Measurements from ENCODE around the gene ZC3H7B. TPM values are rescaled to one million over a fixed set of nuclear protein-coding genes. Genes with fewer than 3 reads are reported as not detected.

The ZC3H7B gene
- total RNA-seq, 1 experiment from 2014 or later, result 60.6 TPM

DNA sequence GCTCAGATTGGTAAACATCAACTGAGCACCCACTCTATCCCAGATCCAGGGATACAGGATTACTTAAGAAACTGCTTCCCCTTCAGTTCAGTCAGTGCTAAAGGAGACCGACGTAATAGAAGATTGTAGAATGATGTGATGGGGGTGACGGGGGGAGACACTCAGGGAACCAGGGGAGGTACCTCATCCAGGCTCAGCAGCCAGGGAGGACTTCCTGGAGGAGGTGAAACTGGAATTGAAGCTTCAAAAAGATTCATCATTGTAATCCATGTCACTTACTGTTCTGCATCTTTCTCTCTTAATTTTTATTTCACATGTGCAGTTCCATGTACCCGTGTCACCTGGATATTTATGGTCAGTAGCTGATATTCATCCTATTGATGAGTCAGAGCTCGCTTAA is 61.3 kb downstream of the ZC3H7B start:
- peaks cover 23% of the 10 kb centered on the region for H3K4me1 Mint-ChIP-seq (ENCODE audit: low read depth, unreplicated experiment)
- no peak overlapping the region for H3K4me3 Mint-ChIP-seq (ENCODE audit: unreplicated experiment)
- peaks cover 34% of the 10 kb centered on the region for H3K36me3 Mint-ChIP-seq (ENCODE audit: insufficient read depth, unreplicated experiment)
- CTCF ChIA-PET, result no interaction called here
- H3K27me3 Mint-ChIP-seq (ENCODE audit: insufficient read depth, unreplicated experiment), result no peaks in the 10 kb centered on the region
- peak overlapping the region; percentile 23 for H3K27ac Mint-ChIP-seq (ENCODE audit: unreplicated experiment)
- intact Hi-C loops (cut with micrococcal nuclease; ENCODE audit: unreplicated experiment), result loop anchor here (5.0 kb wide), 1 partner anchor 75 kb away; the partner anchor contains the start of gene RANGAP1
- no peak for DNase-seq
- H3K36me3 ChIP-seq (ENCODE audit: control insufficient read depth, insufficient read depth, low read length), result no peaks in the 10 kb centered on the region; the same call in 1 of the 2 replicates
- no peaks in the 10 kb centered on the region for H3K9me3 ChIP-seq
- BruUV-seq (replicated peaks), result no TSS peak
- H3K9me3 Mint-ChIP-seq (ENCODE audit: unreplicated experiment), result no peaks in the 10 kb centered on the region
- H3K4me3 ChIP-seq (ENCODE audit: low read depth, low read length), result no peak overlapping the region
- peaks cover 57% of the 10 kb centered on the region for H3K4me1 ChIP-seq
- POLR2A ChIA-PET, result interaction anchor here (0.9 kb wide), 1 partner anchor 37 kb away, joined by 3 read pairs; no protein-coding TSS in a partner anchor
- H3K27me3 ChIP-seq (replicated peaks; ENCODE audit: control insufficient read depth, insufficient read depth, low read length), result no peaks in the 10 kb centered on the region
- TF ChIP-seq, protein P1, sequence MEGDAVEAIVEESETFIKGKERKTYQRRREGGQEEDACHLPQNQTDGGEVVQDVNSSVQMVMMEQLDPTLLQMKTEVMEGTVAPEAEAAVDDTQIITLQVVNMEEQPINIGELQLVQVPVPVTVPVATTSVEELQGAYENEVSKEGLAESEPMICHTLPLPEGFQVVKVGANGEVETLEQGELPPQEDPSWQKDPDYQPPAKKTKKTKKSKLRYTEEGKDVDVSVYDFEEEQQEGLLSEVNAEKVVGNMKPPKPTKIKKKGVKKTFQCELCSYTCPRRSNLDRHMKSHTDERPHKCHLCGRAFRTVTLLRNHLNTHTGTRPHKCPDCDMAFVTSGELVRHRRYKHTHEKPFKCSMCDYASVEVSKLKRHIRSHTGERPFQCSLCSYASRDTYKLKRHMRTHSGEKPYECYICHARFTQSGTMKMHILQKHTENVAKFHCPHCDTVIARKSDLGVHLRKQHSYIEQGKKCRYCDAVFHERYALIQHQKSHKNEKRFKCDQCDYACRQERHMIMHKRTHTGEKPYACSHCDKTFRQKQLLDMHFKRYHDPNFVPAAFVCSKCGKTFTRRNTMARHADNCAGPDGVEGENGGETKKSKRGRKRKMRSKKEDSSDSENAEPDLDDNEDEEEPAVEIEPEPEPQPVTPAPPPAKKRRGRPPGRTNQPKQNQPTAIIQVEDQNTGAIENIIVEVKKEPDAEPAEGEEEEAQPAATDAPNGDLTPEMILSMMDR (IDR thresholded peaks at IDR 0.05; ENCODE audit: insufficient read depth in 1 of 2, low read depth in 1 of 2, low read length in 1 of 2, severe bottlenecking in 1 of 2, unreplicated experiment in 1 of 2), result no peak

DNA sequence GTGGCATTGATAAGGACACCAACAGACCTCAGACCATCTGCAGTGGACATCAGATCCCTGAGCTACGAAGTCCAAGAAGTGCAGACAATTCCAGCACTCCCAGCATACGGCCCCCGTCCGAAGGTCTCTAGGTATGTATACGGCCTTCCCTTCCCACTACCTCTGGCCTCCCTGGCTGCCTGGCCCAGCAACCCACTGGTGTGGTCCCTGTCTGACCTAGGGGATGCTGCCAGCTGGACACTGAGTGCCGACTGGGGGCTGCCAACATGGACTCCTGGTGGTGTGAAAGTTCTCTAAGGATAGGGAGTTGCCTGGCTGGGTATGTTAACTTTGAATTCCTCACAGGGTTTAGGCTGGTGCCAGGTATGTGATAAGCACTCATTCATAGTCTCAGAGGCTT is 62.9 kb downstream of the ZC3H7B start:
- H3K36me3 Mint-ChIP-seq (ENCODE audit: insufficient read depth, unreplicated experiment), result peaks cover 31% of the 10 kb centered on the region
- Histone ChIP-seq H3K36me3 (ENCODE audit: control insufficient read depth, insufficient read depth, low read length) (no peaks in the 10 kb centered on the region), H3K27me3 (replicated peaks; ENCODE audit: control insufficient read depth, insufficient read depth, low read length) (no peaks in the 10 kb centered on the region), H3K4me3 (ENCODE audit: low read depth, low read length) (no peak overlapping the region), H3K4me1 (peaks cover 45% of the 10 kb centered on the region), H3K9me3 (no peaks in the 10 kb centered on the region)
- H3K27me3 Mint-ChIP-seq (ENCODE audit: insufficient read depth, unreplicated experiment), result no peaks in the 10 kb centered on the region
- ChIA-PET CTCF (no interaction called here), POLR2A (interaction anchor here (1.7 kb wide), 1 partner anchor 17 kb away, joined by 15 read pairs; the partner anchor contains the start of gene TEF)
- no peaks in the 10 kb centered on the region for H3K9me3 Mint-ChIP-seq (ENCODE audit: unreplicated experiment)
- H3K27ac Mint-ChIP-seq (ENCODE audit: unreplicated experiment), result no peak overlapping the region
- H3K4me1 Mint-ChIP-seq (ENCODE audit: low read depth, unreplicated experiment), result peaks cover 12% of the 10 kb centered on the region
- intact Hi-C loops (cut with micrococcal nuclease; ENCODE audit: unreplicated experiment), result loop anchor here (5.0 kb wide), 1 partner anchor 77 kb away; the partner anchor contains the start of gene RANGAP1
- BruUV-seq (replicated peaks), result no TSS peak
- no peak for DNase-seq
- TF ChIP-seq, protein P1 (IDR thresholded peaks at IDR 0.05; ENCODE audit: insufficient read depth in 1 of 2, low read depth in 1 of 2, low read length in 1 of 2, severe bottlenecking in 1 of 2, unreplicated experiment in 1 of 2), result no peak
- no peak overlapping the region for H3K4me3 Mint-ChIP-seq (ENCODE audit: unreplicated experiment)

DNA sequence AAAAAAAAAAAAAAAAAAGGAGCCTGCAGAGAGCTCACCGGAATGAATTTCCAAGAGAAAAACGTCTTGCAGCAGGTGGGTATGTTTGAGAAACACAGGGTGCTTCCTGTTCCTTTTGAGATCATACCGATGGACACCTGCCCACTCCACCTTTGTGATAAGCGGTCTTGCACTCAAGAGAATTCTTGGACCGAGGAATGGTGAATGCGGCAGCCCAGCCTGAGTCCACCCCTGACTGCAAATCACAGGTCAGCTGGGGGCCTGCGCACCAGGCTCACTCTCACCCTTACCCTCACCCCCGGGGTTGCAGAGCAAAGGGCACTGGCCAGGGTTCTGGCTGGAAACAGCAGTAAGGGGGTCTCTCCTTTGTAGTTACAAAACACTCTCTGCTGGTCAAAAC is 63.6 kb downstream of the ZC3H7B start:
- no peaks in the 10 kb centered on the region for H3K9me3 Mint-ChIP-seq (ENCODE audit: unreplicated experiment)
- Histone ChIP-seq H3K4me3 (ENCODE audit: low read depth, low read length) (no peak overlapping the region), H3K4me1 (peaks cover 41% of the 10 kb centered on the region), H3K36me3 (ENCODE audit: control insufficient read depth, insufficient read depth, low read length) (no peaks in the 10 kb centered on the region), H3K27me3 (replicated peaks; ENCODE audit: control insufficient read depth, insufficient read depth, low read length) (no peaks in the 10 kb centered on the region), H3K9me3 (no peaks in the 10 kb centered on the region)
- H3K4me1 Mint-ChIP-seq (ENCODE audit: low read depth, unreplicated experiment), result peaks cover 5% of the 10 kb centered on the region
- POLR2A ChIA-PET, result interaction anchor here (0.6 to 1.7 kb wide), 4 partner anchors 16 to 64 kb away, joined by 4 to 15 read pairs (median 9); partner anchors contain the start of genes TEF and ZC3H7B
- DNase-seq, result no peak
- H3K36me3 Mint-ChIP-seq (ENCODE audit: insufficient read depth, unreplicated experiment), result peaks cover 25% of the 10 kb centered on the region
- no peak overlapping the region for H3K27ac Mint-ChIP-seq (ENCODE audit: unreplicated experiment)
- H3K27me3 Mint-ChIP-seq (ENCODE audit: insufficient read depth, unreplicated experiment), result no peaks in the 10 kb centered on the region
- CTCF ChIA-PET, result no interaction called here
- TF ChIP-seq, protein P1 (IDR thresholded peaks at IDR 0.05; ENCODE audit: insufficient read depth in 1 of 2, low read depth in 1 of 2, low read length in 1 of 2, severe bottlenecking in 1 of 2, unreplicated experiment in 1 of 2), result no peak
- intact Hi-C loops (cut with micrococcal nuclease; ENCODE audit: unreplicated experiment), result loop anchor here (5.0 kb wide), 1 partner anchor 78 kb away; the partner anchor contains the start of gene RANGAP1
- H3K4me3 Mint-ChIP-seq (ENCODE audit: unreplicated experiment), result no peak overlapping the region
- no TSS peak for BruUV-seq (replicated peaks)
